ENCODE results near the gene CDC42BPA. TPM values are rescaled to one million over a fixed set of nuclear protein-coding genes. Genes with fewer than 3 reads are reported as not detected.

Gene CDC42BPA
- total and polyA plus RNA-seq, 2 experiments from 2014 or later = 28.6 to 39.1 TPM

DNA sequence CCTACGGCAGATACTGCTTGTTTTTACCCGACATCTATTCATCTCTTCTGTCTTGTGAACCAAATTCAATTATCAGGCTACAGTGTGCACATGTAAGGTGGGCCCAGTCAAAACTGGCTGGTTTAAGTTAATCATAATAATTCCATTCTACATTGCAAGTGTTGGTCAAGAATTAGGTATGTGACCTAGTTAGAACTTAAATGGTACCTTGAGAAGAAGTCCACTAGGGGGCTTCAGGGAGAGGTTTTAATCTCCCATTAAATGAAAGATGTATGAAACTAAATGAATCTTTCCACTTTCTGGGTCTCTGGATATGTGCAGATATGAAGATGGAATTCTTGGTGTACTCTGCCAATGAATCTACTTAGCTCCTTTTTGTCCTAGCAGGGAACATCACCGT lies 187.1 kb downstream of the CDC42BPA start:
- no peak overlapping the region for H3K27ac ChIP-seq
- no peaks in the 10 kb centered on the region for H3K9me2 ChIP-seq (ENCODE audit: insufficient read depth)
- peak; percentile 77 for DNase-seq
- WGBS, 2 experiments (ENCODE audit: low coverage in 1 of 2, low lambda C conversion rate in 2 of 2, missing lambda C conversion rate in 2 of 2) = 66 to 69% methylated on average over 3 of the region's 3 CpGs
- no peaks in the 10 kb centered on the region for H3K79me2 ChIP-seq (ENCODE audit: insufficient read depth)
- no peaks in the 10 kb centered on the region for H4K20me1 ChIP-seq (ENCODE audit: insufficient read depth)
- H3K9me3 ChIP-seq (ENCODE audit: low read depth) = no peaks in the 10 kb centered on the region
- H3K9ac ChIP-seq = no peak overlapping the region
- H3K4me1 ChIP-seq (ENCODE audit: insufficient read depth) = peaks cover 4% of the 10 kb centered on the region; the same call in 1 of the 2 replicates
- H3F3A ChIP-seq (ENCODE audit: insufficient read depth) = 0 out of 2 replicates have a peak, but pooled peaks cover 6% of the 10 kb centered on the region
- H2AFZ ChIP-seq = no peak overlapping the region
- peaks cover 15% of the 10 kb centered on the region; the same call in 1 of the 2 replicates for H3K36me3 ChIP-seq (ENCODE audit: low read depth)
- no peak overlapping the region for H3K4me2 ChIP-seq (ENCODE audit: unreplicated experiment)
- in situ Hi-C loops (cut with MboI) = loop anchor here (25.0 kb wide), 1 partner anchor 306 kb away; no protein-coding TSS in a partner anchor
- no peak for TF ChIP-seq EZH2 (IDR thresholded peaks at IDR 0.05; ENCODE audit: insufficient read depth, poor library complexity, severe bottlenecking)
- TF ChIP-seq EZH2phosphoT487 (IDR thresholded peaks at IDR 0.05; ENCODE audit: insufficient read depth, low read depth) = no peak
- no peaks in the 10 kb centered on the region for H3K27me3 ChIP-seq (replicated peaks; ENCODE audit: insufficient read depth)
- H3K4me3 ChIP-seq = no peak overlapping the region

DNA sequence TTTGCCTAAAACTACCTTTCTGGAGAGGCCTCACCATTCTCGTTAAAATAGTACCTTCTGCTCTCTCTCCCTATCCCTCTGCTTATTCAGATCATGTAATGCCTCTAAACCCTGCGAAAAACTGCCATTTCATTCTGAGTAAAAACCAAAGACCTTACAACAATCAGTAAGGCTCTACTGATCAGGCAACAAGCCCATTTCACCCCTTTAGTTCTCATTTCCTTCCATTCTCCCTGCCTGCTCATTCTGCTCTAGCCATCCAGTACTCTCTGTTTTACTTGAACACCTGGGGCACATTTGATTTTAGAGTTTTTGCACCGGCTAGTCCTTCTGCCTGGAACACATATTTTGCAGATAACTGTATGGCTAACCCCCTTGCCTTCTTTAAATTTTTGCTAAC lies 190.4 kb downstream of the CDC42BPA start:
- 0 out of 2 replicates have a peak, but pooled peaks cover 4% of the 10 kb centered on the region for H3F3A ChIP-seq (ENCODE audit: insufficient read depth)
- no peaks in the 10 kb centered on the region for H3K79me2 ChIP-seq (ENCODE audit: insufficient read depth)
- no peak overlapping the region for H3K4me3 ChIP-seq
- WGBS, 2 experiments (ENCODE audit: low coverage in 1 of 2, low lambda C conversion rate in 2 of 2, missing lambda C conversion rate in 2 of 2) = 98 to 99% methylated on average over 3 of the region's 3 CpGs
- in situ Hi-C loops (cut with MboI) = loop anchor here (25.0 kb wide), 1 partner anchor 309 kb away; no protein-coding TSS in a partner anchor
- TF ChIP-seq EZH2phosphoT487 (IDR thresholded peaks at IDR 0.05; ENCODE audit: insufficient read depth, low read depth) (no peak), EZH2 (IDR thresholded peaks at IDR 0.05; ENCODE audit: insufficient read depth, poor library complexity, severe bottlenecking) (no peak)
- H3K9me2 ChIP-seq (ENCODE audit: insufficient read depth) = no peaks in the 10 kb centered on the region
- no peaks in the 10 kb centered on the region for H3K27me3 ChIP-seq (replicated peaks; ENCODE audit: insufficient read depth)
- no peak overlapping the region for H3K4me2 ChIP-seq (ENCODE audit: unreplicated experiment)
- no peaks in the 10 kb centered on the region for H3K9me3 ChIP-seq (ENCODE audit: low read depth)
- no peak overlapping the region for H3K9ac ChIP-seq
- peaks cover 15% of the 10 kb centered on the region; the same call in 1 of the 2 replicates for H3K36me3 ChIP-seq (ENCODE audit: low read depth)
- H3K27ac ChIP-seq = no peak overlapping the region
- DNase-seq = no peak
- no peaks in the 10 kb centered on the region for H4K20me1 ChIP-seq (ENCODE audit: insufficient read depth)
- no peak overlapping the region for H2AFZ ChIP-seq
- H3K4me1 ChIP-seq (ENCODE audit: insufficient read depth) = peaks cover 4% of the 10 kb centered on the region; the same call in 1 of the 2 replicates

DNA sequence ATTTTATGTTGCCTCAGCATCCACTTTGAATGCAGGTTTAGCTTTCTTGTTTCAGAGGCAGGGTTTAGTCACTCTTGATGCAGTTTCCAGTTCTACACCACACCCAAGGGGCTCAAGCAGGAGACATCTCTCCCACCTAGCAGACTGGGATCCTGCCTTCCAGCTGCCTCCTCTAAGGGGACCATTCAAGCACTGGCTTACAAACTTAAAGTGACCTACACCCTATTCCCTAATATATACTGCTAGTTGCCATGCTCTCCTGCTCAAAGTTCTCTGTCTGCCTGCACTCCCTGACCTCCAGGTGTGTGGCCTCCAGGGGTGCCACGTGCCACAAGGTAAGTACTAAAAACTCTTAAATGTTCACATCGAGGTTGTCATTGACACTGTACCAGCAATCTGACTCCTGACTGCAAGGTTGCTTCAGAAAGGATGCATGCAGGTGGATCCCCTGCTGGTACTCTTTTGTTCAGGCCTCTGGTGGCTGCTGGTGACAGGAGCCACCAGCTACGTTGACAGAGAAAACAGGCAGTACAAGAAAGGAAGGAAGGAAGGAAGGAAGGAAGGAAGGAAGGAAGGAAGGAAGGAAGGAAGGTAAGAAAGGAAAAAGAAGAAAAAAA lies 192.3 kb downstream of the CDC42BPA start:
- Histone ChIP-seq H3K79me2 (ENCODE audit: insufficient read depth) (no peaks in the 10 kb centered on the region; the same call in 1 of the 2 replicates), H2AFZ (no peak overlapping the region), H3K9ac (no peak overlapping the region), H3F3A (ENCODE audit: insufficient read depth) (no peaks in the 10 kb centered on the region), H3K27me3 (replicated peaks; ENCODE audit: insufficient read depth) (no peaks in the 10 kb centered on the region), H3K4me3 (no peak overlapping the region), H4K20me1 (ENCODE audit: insufficient read depth) (no peaks in the 10 kb centered on the region), H3K36me3 (ENCODE audit: low read depth) (peaks cover 14% of the 10 kb centered on the region; the same call in 1 of the 2 replicates), H3K4me1 (ENCODE audit: insufficient read depth) (peaks cover 3% of the 10 kb centered on the region; the same call in 1 of the 2 replicates), H3K4me2 (ENCODE audit: unreplicated experiment) (no peak overlapping the region), H3K9me3 (ENCODE audit: low read depth) (no peaks in the 10 kb centered on the region), H3K9me2 (ENCODE audit: insufficient read depth) (no peaks in the 10 kb centered on the region), H3K27ac (no peak overlapping the region)
- TF ChIP-seq EZH2phosphoT487 (IDR thresholded peaks at IDR 0.05; ENCODE audit: insufficient read depth, low read depth) (no peak), EZH2 (IDR thresholded peaks at IDR 0.05; ENCODE audit: insufficient read depth, poor library complexity, severe bottlenecking) (no peak)
- no peak for DNase-seq
- in situ Hi-C loops (cut with MboI) = loop anchor here (25.0 kb wide), 1 partner anchor 311 kb away; no protein-coding TSS in a partner anchor
- WGBS, 2 experiments (ENCODE audit: low coverage in 1 of 2, low lambda C conversion rate in 2 of 2, missing lambda C conversion rate in 2 of 2) = 59 to 60% methylated on average over 3 of the region's 3 CpGs

DNA sequence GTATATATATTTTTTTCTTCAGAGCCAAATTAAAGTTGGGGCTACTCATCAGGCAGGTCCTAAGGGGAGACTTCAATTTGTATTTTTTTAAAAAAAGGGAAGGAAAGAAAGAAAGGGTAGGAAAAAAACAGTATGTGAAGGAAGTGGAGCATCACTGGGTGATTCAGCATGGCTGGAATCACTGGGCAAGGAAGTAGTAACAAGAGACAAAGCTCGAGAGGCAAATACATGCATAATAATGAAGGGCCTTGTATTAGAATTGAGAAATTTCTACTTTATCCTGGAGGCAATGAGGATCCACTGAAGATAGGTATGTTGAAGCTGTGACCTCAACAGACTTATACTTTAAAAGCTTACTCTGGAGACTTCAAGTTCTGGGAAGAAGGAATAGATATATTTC lies 193.8 kb downstream of the CDC42BPA start:
- no peak overlapping the region for H3K4me2 ChIP-seq (ENCODE audit: unreplicated experiment)
- H3K9me2 ChIP-seq (ENCODE audit: insufficient read depth) = no peaks in the 10 kb centered on the region
- H3F3A ChIP-seq (ENCODE audit: insufficient read depth) = no peaks in the 10 kb centered on the region
- H3K9me3 ChIP-seq (ENCODE audit: low read depth) = no peaks in the 10 kb centered on the region
- no peak overlapping the region for H3K4me3 ChIP-seq
- H3K9ac ChIP-seq = no peak overlapping the region
- H3K36me3 ChIP-seq (ENCODE audit: low read depth) = peaks cover 11% of the 10 kb centered on the region
- H3K79me2 ChIP-seq (ENCODE audit: insufficient read depth) = no peaks in the 10 kb centered on the region; the same call in 1 of the 2 replicates
- H4K20me1 ChIP-seq (ENCODE audit: insufficient read depth) = no peaks in the 10 kb centered on the region
- H3K27me3 ChIP-seq (replicated peaks; ENCODE audit: insufficient read depth) = no peaks in the 10 kb centered on the region
- H2AFZ ChIP-seq = no peak overlapping the region
- WGBS, 2 experiments (ENCODE audit: low coverage in 1 of 2, low lambda C conversion rate in 2 of 2, missing lambda C conversion rate in 2 of 2) = 82 to 100% methylated on average over 1 of the region's 1 CpG
- H3K27ac ChIP-seq = no peak overlapping the region
- no peaks in the 10 kb centered on the region for H3K4me1 ChIP-seq (ENCODE audit: insufficient read depth)
- TF ChIP-seq EZH2 (IDR thresholded peaks at IDR 0.05; ENCODE audit: insufficient read depth, poor library complexity, severe bottlenecking) (no peak), EZH2phosphoT487 (IDR thresholded peaks at IDR 0.05; ENCODE audit: insufficient read depth, low read depth) (no peak)
- in situ Hi-C loops (cut with MboI) = no loop called here
- peak; percentile 3 for DNase-seq

All from GM23248 (cell line).